Epidermal melanocyte (primary cell): Measurements from ENCODE around the gene SPON1.
"Not testable (repeated sequence)": the region's sequence is repeated elsewhere in the genome, so short reads cannot be mapped to it uniquely, and the experiment has no call there.

Source experiments
- DNase-seq: peaks from one replicate; pipeline ENCODE4 v3.0.0; 2011; ENCODE audit warnings: low spot score; ENCODE audit not compliant: insufficient read length

The SPON1 gene

GRCh38 chr11:13962562-13963168 is at the start of gene SPON1:
Gene SPON1, plus strand, starts transcription at chr11:13962723. Its CDS starts 182 bp downstream, at chr11:13962905.
- DNase-seq, result no peak

- no peak for DNase-seq
These were observed 45.3 kb upstream of the SPON1 start for GRCh38 chr11:13917264-13917663.

DNA sequence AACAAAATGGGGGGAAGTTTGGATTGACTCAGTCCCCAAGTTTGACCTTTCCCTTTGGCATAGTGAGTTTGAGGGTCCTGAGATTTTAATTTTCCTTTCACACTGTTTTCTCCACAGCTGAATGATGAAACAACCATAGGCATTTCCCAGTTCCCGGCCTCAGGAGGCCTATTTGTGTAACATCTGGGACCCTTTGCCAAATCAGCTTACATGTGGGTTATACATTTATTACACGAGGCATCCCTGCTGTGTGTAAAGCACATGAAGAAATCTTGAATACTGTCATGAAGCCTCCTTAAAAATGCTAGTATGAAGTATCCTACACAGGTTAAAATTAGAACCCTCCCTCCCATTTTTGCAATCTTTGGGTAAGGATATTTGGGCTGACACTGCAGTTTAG is 44.6 kb upstream of the SPON1 start:
- no peak for DNase-seq

DNA sequence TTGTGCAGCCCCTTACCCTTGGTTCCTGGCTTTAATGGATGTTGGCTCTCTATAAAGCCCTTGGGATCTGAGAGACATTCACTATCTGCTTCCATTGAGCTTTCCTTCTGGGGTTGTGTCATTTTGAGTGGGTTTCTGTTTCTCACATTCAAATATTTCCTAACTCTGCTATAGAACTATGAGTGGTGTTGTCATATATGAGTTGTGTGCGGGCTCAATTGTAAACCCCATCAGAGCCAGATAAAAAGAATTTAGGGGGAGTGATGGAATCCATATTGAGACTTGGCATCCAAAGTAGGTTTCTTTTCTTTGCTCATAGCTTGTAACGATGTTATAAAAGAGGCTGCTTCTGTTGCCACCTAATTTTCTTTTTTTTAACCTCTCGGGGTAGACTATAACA is 41.8 kb upstream of the SPON1 start:
- no peak for DNase-seq

- no peak for DNase-seq
These were observed 41.0 kb upstream of the SPON1 start for GRCh38 chr11:13921545-13921944.

- no peak for DNase-seq
These were observed 39.3 kb upstream of the SPON1 start for GRCh38 chr11:13923182-13923581.

DNA sequence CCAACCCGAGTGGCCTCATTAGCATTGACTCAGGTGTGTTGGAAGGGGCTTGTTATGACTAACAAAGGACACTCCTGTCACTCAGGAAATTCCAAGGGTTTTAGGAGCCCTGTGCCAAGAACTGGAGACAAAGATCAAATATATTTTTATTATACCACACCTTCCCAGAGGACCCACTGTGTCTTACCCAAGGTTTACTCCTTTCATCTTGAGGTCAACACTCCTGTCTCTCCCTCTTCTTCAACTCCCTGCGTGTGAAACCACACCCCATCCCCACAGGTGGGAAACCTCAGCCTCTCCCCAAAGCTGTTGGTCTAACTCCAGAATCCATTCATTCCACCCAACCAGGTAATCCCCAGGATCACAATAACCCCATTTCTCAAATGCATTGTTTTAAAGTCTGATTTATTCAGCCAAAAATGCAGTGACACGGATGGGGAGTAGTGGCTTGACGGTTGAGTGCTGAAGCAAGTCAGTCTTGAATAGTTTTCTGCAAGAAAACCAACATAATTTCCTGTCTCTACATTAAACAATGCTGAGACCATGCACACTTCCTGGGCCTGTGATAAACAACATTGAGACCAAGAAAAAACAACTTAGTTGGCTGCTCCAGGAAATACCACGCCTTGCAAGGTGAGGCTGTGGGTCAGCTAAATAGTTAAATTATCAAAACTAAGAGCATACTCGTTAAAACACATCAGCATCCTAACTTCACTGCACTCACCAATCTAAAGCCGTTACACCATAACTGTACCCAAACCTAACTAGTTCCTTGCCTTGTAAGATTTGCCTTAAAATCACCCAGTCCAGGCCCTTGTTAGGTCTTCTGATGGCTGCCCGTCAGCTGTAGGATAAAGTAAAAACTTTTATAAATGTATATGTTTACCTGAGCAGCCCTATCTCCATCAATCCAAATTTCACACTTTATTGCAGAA is 38.5 kb upstream of the SPON1 start:
- no peak for DNase-seq

DNA sequence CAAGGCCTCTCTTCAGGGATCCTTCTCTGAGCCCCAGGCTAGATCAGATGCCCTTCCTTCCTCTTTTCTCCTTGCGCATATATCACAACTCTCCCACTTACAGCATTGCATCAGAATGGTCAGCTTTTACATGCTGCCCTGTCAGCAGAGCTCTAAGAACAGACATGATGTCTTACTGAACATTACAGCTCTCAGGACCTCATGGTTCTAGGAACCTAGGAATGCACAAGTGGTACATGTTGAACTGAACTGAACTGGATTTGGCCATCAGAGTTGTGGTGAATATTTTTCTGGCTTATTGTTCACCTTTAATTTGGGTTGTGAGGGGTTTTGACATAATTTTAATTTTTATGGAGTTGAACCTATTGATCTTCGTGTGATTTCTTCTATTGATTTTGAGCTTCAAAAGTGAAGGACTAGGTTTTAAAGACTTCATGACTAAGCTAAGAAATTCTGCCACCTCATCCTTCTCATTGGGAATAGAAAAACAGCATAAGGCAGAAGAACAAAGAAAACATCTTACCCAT is 37.7 kb upstream of the SPON1 start:
- DNase-seq, result no peak

DNA sequence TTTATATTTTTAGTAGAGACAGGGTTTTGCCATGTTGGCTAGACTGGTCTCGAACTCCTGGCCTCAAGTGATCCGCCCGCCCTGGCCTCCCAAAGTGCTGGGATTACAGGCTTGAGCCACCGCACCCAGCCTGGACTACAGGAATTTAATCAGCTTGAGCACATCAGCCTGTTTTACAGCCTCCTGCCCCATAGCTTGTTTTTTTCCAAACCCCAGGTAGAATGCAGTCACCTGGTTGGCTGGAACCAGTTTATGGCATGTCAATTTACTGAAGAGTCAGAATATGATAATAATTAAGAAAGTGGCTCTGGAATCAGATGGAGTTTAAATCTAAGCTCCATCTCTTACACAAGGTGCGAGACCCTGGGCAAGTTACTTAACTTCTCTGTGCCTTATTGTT is 36.2 kb upstream of the SPON1 start:
- DNase-seq, result not testable (repeated sequence)

DNA sequence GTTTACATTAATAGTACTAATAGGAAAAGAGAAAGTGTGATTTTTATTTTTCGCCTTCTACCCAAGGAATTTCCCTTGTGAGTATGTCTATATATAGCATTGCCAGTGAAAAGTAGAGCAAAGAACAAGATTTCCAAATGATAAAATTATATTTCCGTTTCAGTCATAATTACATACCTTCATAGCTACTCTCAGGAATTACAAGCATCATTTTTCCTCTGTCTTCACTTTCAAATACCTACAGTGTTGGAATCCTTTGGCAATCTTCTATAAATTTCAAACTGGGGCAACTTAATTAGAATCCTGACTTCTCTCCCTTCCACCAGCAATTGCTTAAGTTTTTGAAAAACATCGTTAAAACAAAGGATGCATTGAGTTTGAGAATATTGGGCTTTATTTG is 35.5 kb upstream of the SPON1 start:
- no peak for DNase-seq

DNA sequence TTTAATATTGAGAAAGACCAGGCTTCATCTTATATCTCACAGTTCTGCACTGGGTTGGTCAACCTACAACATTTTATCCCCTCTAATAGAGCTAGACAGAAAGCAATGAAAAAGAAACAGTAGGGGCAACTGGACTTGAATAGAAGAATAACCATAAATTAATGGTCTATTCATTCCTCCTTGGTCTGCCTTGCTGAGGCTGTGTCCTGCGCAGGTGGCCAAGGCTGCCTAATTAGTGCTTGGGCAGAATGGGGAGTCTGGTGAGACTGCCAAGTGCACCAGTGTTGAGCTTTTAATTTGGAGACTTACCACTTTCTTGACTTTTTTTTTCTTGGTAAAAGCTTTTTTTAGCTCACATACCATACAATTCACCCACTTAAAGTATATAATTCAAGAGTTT is 35.0 kb upstream of the SPON1 start:
- no peak for DNase-seq

DNA sequence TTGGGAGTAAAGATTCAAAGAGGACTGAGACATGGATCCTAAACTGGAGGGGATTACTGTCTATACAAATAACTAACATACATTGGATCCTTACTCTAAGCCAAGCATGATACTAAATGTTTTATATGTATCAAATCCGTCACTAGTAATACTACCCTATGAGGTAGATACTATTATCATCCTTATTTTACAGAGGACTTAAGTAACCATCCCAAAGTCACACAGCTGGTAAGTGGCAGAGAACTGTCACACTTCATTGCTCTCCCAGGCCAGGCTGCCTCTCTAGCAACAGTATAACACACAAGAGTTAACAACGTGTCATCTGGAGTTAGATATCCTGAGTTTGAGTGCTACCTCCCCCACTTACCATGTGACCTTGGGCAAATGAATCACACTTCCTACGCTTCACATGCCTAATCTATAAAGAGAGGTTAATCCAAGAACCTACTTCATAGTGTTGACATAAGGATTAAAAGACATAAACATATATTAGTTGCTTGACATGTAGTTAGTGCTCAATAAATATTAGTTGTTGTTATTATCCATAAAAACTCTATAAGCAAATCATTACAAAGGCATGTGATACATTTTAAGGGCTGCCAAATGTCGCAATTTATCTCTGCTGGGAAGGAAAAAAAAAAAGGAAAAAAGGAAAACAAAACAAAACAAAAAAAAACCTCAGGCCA is 33.8 kb upstream of the SPON1 start:
- DNase-seq, result no peak

- DNase-seq, result no peak
These were observed 33.1 kb upstream of the SPON1 start for GRCh38 chr11:13929395-13929891.

- no peak for DNase-seq
These were observed 31.2 kb upstream of the SPON1 start for GRCh38 chr11:13931356-13931755.

DNA sequence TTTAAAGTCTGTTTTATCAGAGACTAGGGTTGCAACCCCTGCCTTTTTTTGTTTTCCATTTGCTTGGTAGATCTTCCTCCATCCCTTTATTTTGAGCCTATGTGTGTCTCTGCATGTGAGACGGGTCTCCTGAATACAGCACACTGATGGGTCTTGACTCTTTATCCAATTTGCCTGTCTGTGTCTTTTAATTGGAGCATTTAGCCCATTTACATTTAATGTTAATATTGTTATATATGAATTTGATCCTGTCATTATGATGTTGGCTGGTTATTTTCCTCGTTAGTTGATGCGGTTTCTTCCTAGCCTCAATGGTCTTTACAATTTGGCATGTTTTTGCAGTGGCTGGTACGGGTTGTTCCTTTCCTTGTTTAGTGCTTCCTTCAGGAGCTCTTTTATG is 25.4 kb upstream of the SPON1 start:
- not testable (repeated sequence) for DNase-seq

DNA sequence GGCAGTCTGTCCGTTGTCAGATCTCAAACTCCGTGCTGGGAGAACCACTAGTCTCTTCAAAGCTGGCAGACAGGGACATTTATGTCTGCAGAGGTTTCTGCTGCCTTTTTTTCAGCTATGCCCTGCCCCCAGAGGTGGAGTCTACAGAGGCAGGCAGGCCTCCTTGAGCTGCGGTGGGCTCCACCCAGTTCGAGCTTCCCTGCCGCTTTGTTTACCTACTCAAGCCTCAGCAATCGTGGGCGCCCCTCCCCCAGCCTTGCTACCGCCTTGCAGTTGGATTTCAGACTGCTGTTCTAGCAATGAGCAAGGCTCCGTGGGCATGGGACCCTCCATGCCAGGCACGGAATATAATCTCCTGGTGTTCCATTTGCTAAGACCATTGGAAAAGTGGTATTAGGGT is 23.7 kb upstream of the SPON1 start:
- DNase-seq, result not testable (repeated sequence)

GRCh38 chr11:13939961-13940906 is 22.3 kb upstream of the SPON1 start:
- DNase-seq, result no peak

- DNase-seq, result no peak
These were observed 21.6 kb upstream of the SPON1 start for GRCh38 chr11:13940907-13941256.

DNA sequence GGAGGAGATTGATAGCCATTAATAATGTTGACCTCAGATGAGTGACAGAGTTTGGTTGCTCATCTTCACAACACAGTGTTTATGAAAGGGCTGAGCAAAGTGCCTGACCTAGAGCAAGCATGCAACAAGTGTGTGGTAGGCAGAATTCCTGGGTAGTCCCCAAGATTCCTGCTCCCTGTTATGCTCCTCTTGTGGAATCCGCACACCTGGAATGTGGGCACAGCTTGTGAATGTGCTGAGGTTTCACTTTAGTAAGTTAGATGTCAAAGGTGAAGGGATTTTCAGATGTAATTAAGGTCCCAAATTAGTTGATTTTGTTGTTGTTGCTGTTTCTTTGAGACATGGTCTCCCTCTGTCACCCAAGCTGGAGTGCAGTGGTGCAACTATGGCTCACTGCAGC is 20.7 kb upstream of the SPON1 start:
- DNase-seq, result no peak

DNA sequence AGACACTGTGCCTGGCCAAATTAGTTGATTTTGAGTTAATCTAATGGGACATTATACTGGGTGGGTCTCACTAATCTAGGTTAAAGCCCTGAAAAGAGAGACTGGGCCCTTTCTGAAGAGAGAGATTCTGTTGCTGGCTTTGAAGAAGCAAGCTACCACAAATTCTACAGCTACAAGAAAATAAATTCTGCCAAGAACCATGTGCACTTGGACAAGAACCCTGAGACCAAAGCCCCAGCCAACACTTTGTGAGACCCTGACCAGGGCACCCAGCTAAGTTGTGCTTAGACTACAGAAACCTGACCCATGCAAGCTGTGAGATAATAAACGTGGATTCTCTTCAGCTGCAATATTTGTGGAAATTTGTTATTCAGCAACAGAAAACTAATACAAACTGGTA is 20.1 kb upstream of the SPON1 start:
- DNase-seq, result no peak

GRCh38 chr11:13942971-13943381 is 19.5 kb upstream of the SPON1 start:
- DNase-seq, result no peak
